HepG2 (cell line): ENCODE measurements around the gene MTRFR. TPM values are rescaled to one million over a fixed set of nuclear protein-coding genes. Genes with fewer than 3 reads are reported as not detected.

Experiments used
- ATAC-seq: fragments of 200-7000 bp; cut with Tn5 transposase; 3 replicates; pipeline ENCODE4 v1.9.1; 2020; ENCODE audit warnings: mild to moderate bottlenecking, moderate library complexity
- BruUV-seq: library from RNA; stranded (reverse); fragments of 400-500 nt; replicated peaks from 2 replicates; lab custom pipeline; 2021; lab: Mats Ljungman, UMichigan
- CTCF ChIA-PET: fragments of 300-600 bp; formaldehyde crosslinking; extraction: SDS; loops from one replicate; lab custom pipeline; 2021; ENCODE audit warnings: low total read pairs, inconsistent platforms, low intra/inter-chr PET ratio; lab: Yijun Ruan, JAX
- POLR2A ChIA-PET: fragments of 350-600 bp; sonication (Branson Sonifier 250); formaldehyde crosslinking; loops from one replicate; lab custom pipeline; 2020; ENCODE audit warnings: antibody characterized with exemption, inconsistent platforms; lab: Yijun Ruan, JAX
- DNase-seq: peaks from one replicate; pipeline ENCODE4 v3.0.0-alpha.2; 2015; ENCODE audit warnings: low spot score
- FAIRE-seq: peaks from 3 replicates; lab custom pipeline; 2011; peaks lifted over from hg19 to GRCh38; lab: Jason Lieb, UNC
- H2AFZ ChIP-seq: one replicate; pipeline ENCODE4 v1.6.1; 2011; ENCODE audit warnings: low read length, inconsistent platforms
- H3K27ac ChIP-seq: fragments of 300-600 bp; 3 replicates; pipeline ENCODE4 v1.8.0; 2011; ENCODE audit warnings: mixed run types, mild to moderate bottlenecking, mixed read lengths, low read length, inconsistent platforms; ENCODE audit not compliant: insufficient read depth; ENCODE audit errors: extremely low read length
- H3K27me3 ChIP-seq, 2 experiments: fragments of 200-600 bp in 1 of 2; 2 replicates in 1 of 2; 3 replicates in 1 of 2; pipeline versions ENCODE4 v1.6.0 to v1.8.0; 2011; ENCODE audit warnings: low read length in 2 of 2, mild to moderate bottlenecking in 2 of 2, moderate library complexity in 2 of 2, inconsistent platforms in 1 of 2; ENCODE audit not compliant: insufficient read depth in 2 of 2, control insufficient read depth in 1 of 2
- H3K36me3 ChIP-seq, 2 experiments: fragments of 200-600 bp in 1 of 2; replicated peaks in 1 of 2; 2 replicates in 1 of 2; 3 replicates in 1 of 2; pipeline versions ENCODE4 v1.5.1 to v1.8.0; 2011; ENCODE audit warnings: low read length in 2 of 2, inconsistent platforms in 1 of 2; ENCODE audit not compliant: insufficient read depth in 2 of 2, control insufficient read depth in 1 of 2
- H3K4me1 ChIP-seq: 2 replicates; pipeline ENCODE4 v1.5.1; 2012; ENCODE audit warnings: low read length, inconsistent platforms; ENCODE audit not compliant: insufficient read depth
- H3K4me2 ChIP-seq: 2 replicates; pipeline ENCODE4 v1.6.0; 2011; ENCODE audit warnings: low read depth, low read length, inconsistent platforms
- H3K4me3 ChIP-seq, 3 experiments: fragments of 200-600 bp in 1 of 3; sonication (generic), shearing (Covaris generic) in 1 of 3; replicated peaks in 1 of 3; 2 replicates each; pipeline ENCODE4 v1.5.1; 2011 to 2016; ENCODE audit warnings: low read length in 3 of 3, inconsistent platforms in 2 of 3, low read depth in 2 of 3, mild to moderate bottlenecking in 2 of 3, control low read depth in 1 of 3, mixed read lengths in 1 of 3; ENCODE audit not compliant: insufficient read depth in 1 of 3
- H3K79me2 ChIP-seq: one replicate; pipeline ENCODE4 v1.6.1; 2011; ENCODE audit warnings: low read length, inconsistent platforms; ENCODE audit not compliant: insufficient read depth
- H3K9ac ChIP-seq: 2 replicates; pipeline ENCODE4 v1.6.0; 2011; ENCODE audit warnings: mild to moderate bottlenecking, low read depth, low read length, inconsistent platforms; ENCODE audit not compliant: insufficient read depth
- H3K9me3 ChIP-seq: 2 replicates; pipeline ENCODE4 v1.5.1; 2012; ENCODE audit warnings: mild to moderate bottlenecking, low read length
- H4K20me1 ChIP-seq: 2 replicates; pipeline ENCODE4 v1.6.0; 2011; ENCODE audit warnings: inconsistent platforms, mild to moderate bottlenecking, low read length, moderate library complexity; ENCODE audit not compliant: insufficient read depth
- ARID3A ChIP-seq: IDR thresholded peaks from 2 replicates; pipeline ENCODE4 v1.6.1; 2012; ENCODE audit warnings: low read depth, low read length, improper control_type of control experiment
- PHF5A ChIP-seq: IDR thresholded peaks from one replicate; pipeline ENCODE4 v1.6.1; 2018; ENCODE audit warnings: low read depth, missing genetic modification reagents; ENCODE audit not compliant: unreplicated experiment
- ZNF552 ChIP-seq: sonication (generic); formaldehyde crosslinking; IDR thresholded peaks from 2 replicates; pipeline ENCODE4 v1.9.0; 2022; ENCODE audit warnings: missing genetic modification reagents, mild to moderate bottlenecking, borderline replicate concordance
- WGBS: methylation state at CpG from one replicate; pipeline ENCODE4 v1.1.6; 2017; ENCODE audit warnings: low lambda C conversion rate; 5-methylcytosine and 5-hydroxymethylcytosine counted together
- in situ Hi-C: cut with HindIII; loops from 2 replicates; pipeline ENCODE4 v1.10.0; 2017; ENCODE audit warnings: low pct_unique_long_range_greater_than_20kb; ENCODE audit not compliant: extremely low pct_ligation_motif_present
- intact Hi-C: fragments of 100-400 bp; cut with micrococcal nuclease; formaldehyde crosslinking; loops from one replicate; pipeline ENCODE4 v1.10.0; 2022; ENCODE audit not compliant: unreplicated experiment
- polyA plus RNA-seq, 8 experiments: library from polyadenylated mRNA; depleted of rRNA in 3 of 8; stranded (reverse) in 7 of 8; unstranded in 1 of 8; fragments of >200 nt; fragmentation: Illumina TruSeq in 4 of 8; extraction: Trizol in 4 of 8; gene quantifications; 2 replicates each; pipeline versions ENCODE4 v1.2.1 to v1.2.3, GENCODE V29; 2011 to 2016; ENCODE audit warnings: low read depth in 4 of 8, missing spikeins in 1 of 8, mixed read lengths in 1 of 8; ENCODE audit not compliant: insufficient read depth in 1 of 8
- small RNA-seq, 3 experiments: library from RNA; depleted of rRNA; stranded (forward); fragments of <200 nt; gene quantifications; one replicate each; pipeline ENCODE3, GENCODE V24; 2012; ENCODE audit warnings: low read depth in 2 of 3, low replicate concordance in 1 of 3; ENCODE audit not compliant: insufficient read length in 3 of 3, insufficient read depth in 2 of 3
- total RNA-seq, 5 experiments: library from RNA; depleted of rRNA; stranded (reverse); fragments of >200 nt; fragmentation: Illumina TruSeq; extraction: Trizol; gene quantifications; 2 replicates each; pipeline ENCODE4 v1.2.3, GENCODE V29; 2016; ENCODE audit warnings: low read depth in 1 of 5
- TF ChIP-seq, protein P1 (sequence below): sonication (generic); formaldehyde crosslinking; IDR thresholded peaks from 2 replicates; pipeline ENCODE4 v1.4.0; 2020; ENCODE audit warnings: mild to moderate bottlenecking, missing genetic modification reagents

The MTRFR gene
- total and polyA plus RNA-seq, 2 of the 13 experiments (the other 11 are each of a cell fraction or from before 2014, with no cell fraction given), result 7.1 to 9.9 TPM

DNA sequence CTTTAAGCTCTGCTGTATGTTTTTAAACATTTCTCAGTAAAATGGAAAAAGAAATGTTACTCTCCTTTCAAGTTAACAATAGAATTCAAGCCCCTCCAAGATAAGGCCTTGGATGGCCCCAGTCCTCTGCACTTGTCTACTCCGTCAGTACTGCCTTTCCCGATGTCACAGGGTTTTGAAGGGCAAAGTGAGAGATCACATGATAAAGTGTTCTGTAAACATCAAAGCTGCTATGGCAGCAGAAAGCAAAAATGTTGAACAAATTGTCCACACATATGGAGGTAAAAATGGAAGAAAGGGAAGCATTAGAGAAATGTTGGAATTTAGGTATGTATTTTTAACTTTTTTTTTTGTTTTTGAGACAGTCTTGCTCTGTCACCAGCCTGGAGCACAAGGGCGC, 71.9 kb downstream of the MTRFR start:
- Histone ChIP-seq H4K20me1 (no peaks in the 10 kb centered on the region), H3K4me1 (no peaks in the 10 kb centered on the region), H3K27ac (no peak overlapping the region), H3K4me2 (no peak overlapping the region), H3K27me3 (peaks cover 0 to 1% of the 10 kb centered on the region in 2 experiments; a peak in 1 of 5 replicates), H3K9me3 (no peaks in the 10 kb centered on the region), H3K4me3 (no peak overlapping the region), H3K36me3 (peaks cover 24 to 81% of the 10 kb centered on the region in 2 experiments)
- ATAC-seq (no peak), DNase-seq (no peak)
- intact Hi-C loops, result no loop called here
- WGBS, result 86% methylated on average over 3 of the region's 3 CpGs
- ChIA-PET POLR2A (no interaction called here), CTCF (no interaction called here)
- in situ Hi-C loops, result no loop called here
- no TSS peak for BruUV-seq
- no peak for TF ChIP-seq ARID3A
- TF ChIP-seq, protein P1, sequence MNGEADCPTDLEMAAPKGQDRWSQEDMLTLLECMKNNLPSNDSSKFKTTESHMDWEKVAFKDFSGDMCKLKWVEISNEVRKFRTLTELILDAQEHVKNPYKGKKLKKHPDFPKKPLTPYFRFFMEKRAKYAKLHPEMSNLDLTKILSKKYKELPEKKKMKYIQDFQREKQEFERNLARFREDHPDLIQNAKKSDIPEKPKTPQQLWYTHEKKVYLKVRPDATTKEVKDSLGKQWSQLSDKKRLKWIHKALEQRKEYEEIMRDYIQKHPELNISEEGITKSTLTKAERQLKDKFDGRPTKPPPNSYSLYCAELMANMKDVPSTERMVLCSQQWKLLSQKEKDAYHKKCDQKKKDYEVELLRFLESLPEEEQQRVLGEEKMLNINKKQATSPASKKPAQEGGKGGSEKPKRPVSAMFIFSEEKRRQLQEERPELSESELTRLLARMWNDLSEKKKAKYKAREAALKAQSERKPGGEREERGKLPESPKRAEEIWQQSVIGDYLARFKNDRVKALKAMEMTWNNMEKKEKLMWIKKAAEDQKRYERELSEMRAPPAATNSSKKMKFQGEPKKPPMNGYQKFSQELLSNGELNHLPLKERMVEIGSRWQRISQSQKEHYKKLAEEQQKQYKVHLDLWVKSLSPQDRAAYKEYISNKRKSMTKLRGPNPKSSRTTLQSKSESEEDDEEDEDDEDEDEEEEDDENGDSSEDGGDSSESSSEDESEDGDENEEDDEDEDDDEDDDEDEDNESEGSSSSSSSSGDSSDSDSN, result no peak
- TF ChIP-seq, all 625 proteins: peak for 0
- FAIRE-seq, result no peak
- no peak overlapping the region for H2AFZ ChIP-seq
- no peaks in the 10 kb centered on the region for H3K79me2 ChIP-seq
- no peak overlapping the region for H3K9ac ChIP-seq

GRCh38 chr12:123306200-123306599, 73.0 kb downstream of the MTRFR start:
- no peaks in the 10 kb centered on the region for H3K79me2 ChIP-seq
- POLR2A ChIA-PET, result no interaction called here
- in situ Hi-C loops, result no loop called here
- no peaks in the 10 kb centered on the region for H3K9me3 ChIP-seq
- no peaks in the 10 kb centered on the region for H4K20me1 ChIP-seq
- TF ChIP-seq ZNF552, result no peak
- TF ChIP-seq PHF5A (CRISPR knock-in tag), result no peak
- BruUV-seq, result no TSS peak
- no peaks in the 10 kb centered on the region for H3K4me1 ChIP-seq
- DNase-seq, result no peak
- H3K9ac ChIP-seq, result no peak overlapping the region
- no peak overlapping the region for H3K4me3 ChIP-seq
- no peak overlapping the region for H2AFZ ChIP-seq
- H3K27me3 ChIP-seq, result peaks cover 0 to 1% of the 10 kb centered on the region in 2 experiments; a peak in 1 of 5 replicates
- CTCF ChIA-PET, result no interaction called here
- intact Hi-C loops, result no loop called here
- WGBS, result 94% methylated on average over 3 of the region's 3 CpGs
- ATAC-seq, result no peak
- peaks cover 26 to 88% of the 10 kb centered on the region in 2 experiments for H3K36me3 ChIP-seq
- no peak overlapping the region for H3K27ac ChIP-seq
- H3K4me2 ChIP-seq, result no peak overlapping the region
- FAIRE-seq, result no peak

Small RNA genes within 50 kb of the gene (small RNA-seq; reads per million reads assigned to genes)
- 0 reads per million in 3 experiments for gene RNA5SP375

Other genes starting within 250 kb of the MTRFR start
- gene PITPNM2, start 82.3 kb upstream of the MTRFR start, total RNA-seq (2016; rRNA removed; fragmentation: Illumina TruSeq; extraction: Trizol), result 4.2 and 4.7 TPM in 2 replicates
- gene PITPNM2, start 82.3 kb upstream of the MTRFR start, polyA plus RNA-seq (2011; rRNA removed), result 5.3 TPM in 2 replicates
- gene MPHOSPH9, start 295 bp upstream of the MTRFR start, total RNA-seq (2016; rRNA removed; fragmentation: Illumina TruSeq; extraction: Trizol), result 63.4 and 105 TPM in 2 replicates
- gene MPHOSPH9, start 295 bp upstream of the MTRFR start, polyA plus RNA-seq (2011; rRNA removed), result 12.8 and 20.3 TPM in 2 replicates
- 124 and 127 TPM in 2 replicates for gene CDK2AP1, start 38.4 kb downstream of the MTRFR start, total RNA-seq (2016; rRNA removed; fragmentation: Illumina TruSeq; extraction: Trizol)
- 86.4 and 134 TPM in 2 replicates for gene CDK2AP1, start 38.4 kb downstream of the MTRFR start, polyA plus RNA-seq (2011; rRNA removed)
- gene SBNO1, start 131.4 kb downstream of the MTRFR start, total RNA-seq (2016; rRNA removed; fragmentation: Illumina TruSeq; extraction: Trizol), result 40.2 and 69.6 TPM in 2 replicates
- gene SBNO1, start 131.4 kb downstream of the MTRFR start, polyA plus RNA-seq (2011; rRNA removed), result 8.7 and 10.9 TPM in 2 replicates
- 22.5 and 26.5 TPM in 2 replicates for gene KMT5A, start 150.7 kb downstream of the MTRFR start, total RNA-seq (2016; rRNA removed; fragmentation: Illumina TruSeq; extraction: Trizol)
- gene KMT5A, start 150.7 kb downstream of the MTRFR start, polyA plus RNA-seq (2011; rRNA removed), result 12.4 and 14.0 TPM in 2 replicates
- 8.1 and 9.1 TPM in 2 replicates for gene RILPL2, start 203.2 kb downstream of the MTRFR start, total RNA-seq (2016; rRNA removed; fragmentation: Illumina TruSeq; extraction: Trizol)
- 2.5 and 2.7 TPM in 2 replicates for gene RILPL2, start 203.2 kb downstream of the MTRFR start, polyA plus RNA-seq (2011; rRNA removed)
- gene SNRNP35, start 224.7 kb downstream of the MTRFR start, total RNA-seq (2016; rRNA removed; fragmentation: Illumina TruSeq; extraction: Trizol), result 21.9 and 22.6 TPM in 2 replicates
- gene SNRNP35, start 224.7 kb downstream of the MTRFR start, polyA plus RNA-seq (2011; rRNA removed), result 11.3 and 11.9 TPM in 2 replicates